SK-N-SH (cell line): ENCODE data around the gene NAT9. TPM values are rescaled to one million over a fixed set of nuclear protein-coding genes. Genes with fewer than 3 reads are reported as not detected.

Source experiments
- CTCF ChIA-PET: fragments of 300-600, 350-600 bp; formaldehyde crosslinking; extraction: SDS; loops from one replicate; lab custom pipeline; 2021; lab: Yijun Ruan, JAX
- POLR2A ChIA-PET: fragments of 350-600 bp; sonication (Branson Sonifier 250); formaldehyde crosslinking; extraction: SDS; loops from one replicate; lab custom pipeline; 2020; ENCODE audit warnings: antibody characterized with exemption, inconsistent platforms; lab: Yijun Ruan, JAX
- DNase-seq: peaks from one replicate; pipeline ENCODE4 v3.0.0; 2012
- H2AFZ ChIP-seq: fragments of 200-600 bp; sonication (generic); 2 replicates; pipeline ENCODE4 v1.8.1; 2016; ENCODE audit warnings: antibody characterized with exemption, mild to moderate bottlenecking, low read depth
- H3F3A ChIP-seq: fragments of 200-600 bp; sonication (generic); replicated peaks from 2 replicates; pipeline ENCODE3; 2016; ENCODE audit warnings: antibody characterized with exemption, mild to moderate bottlenecking; ENCODE audit not compliant: insufficient read depth
- H3K27ac ChIP-seq, 2 experiments: fragments of 200-500 bp in 1 of 2; fragments of 200-600 bp in 1 of 2; sonication (Bioruptor generic) in 1 of 2; sonication (generic), shearing (Covaris generic) in 1 of 2; 2 replicates each; pipeline versions ENCODE4 v1.5.1 to v1.6.1; 2014 to 2016; ENCODE audit warnings: low read depth in 2 of 2, inconsistent platforms in 1 of 2, low read length in 1 of 2, mild to moderate bottlenecking in 1 of 2, mixed read lengths in 1 of 2
- H3K27me3 ChIP-seq: fragments of 200-600 bp; sonication (generic), shearing (Covaris generic); 2 replicates; pipeline ENCODE4 v1.6.1; 2016; ENCODE audit warnings: mixed run types; ENCODE audit not compliant: insufficient read depth
- H3K36me3 ChIP-seq, 2 experiments: fragments of 200-500 bp in 1 of 2; fragments of 200-600 bp in 1 of 2; sonication (Bioruptor generic) in 1 of 2; sonication (generic) in 1 of 2; replicated peaks in 1 of 2; 2 replicates each; pipeline versions ENCODE3 to v1.5.1; 2014 to 2016; ENCODE audit warnings: low read length in 1 of 2, mild to moderate bottlenecking in 1 of 2; ENCODE audit not compliant: insufficient read depth in 2 of 2, control insufficient read depth in 1 of 2
- H3K4me1 ChIP-seq, 2 experiments: fragments of 200-500 bp in 1 of 2; fragments of 200-600 bp in 1 of 2; sonication (Bioruptor generic) in 1 of 2; sonication (generic), shearing (Covaris generic) in 1 of 2; 2 replicates each; pipeline versions ENCODE4 v1.5.1 to v1.6.1; 2014 to 2016; ENCODE audit warnings: low read depth in 1 of 2, low read length in 1 of 2, mixed run types in 1 of 2; ENCODE audit not compliant: insufficient read depth in 2 of 2, control insufficient read depth in 1 of 2
- H3K4me2 ChIP-seq: fragments of 200-600 bp; sonication (generic), shearing (Covaris generic); 2 replicates; pipeline ENCODE4 v1.6.1; 2017; ENCODE audit warnings: mixed run types
- H3K4me3 ChIP-seq, 2 experiments: fragments of 200-500 bp in 1 of 2; fragments of 200-600 bp in 1 of 2; sonication (Bioruptor generic) in 1 of 2; sonication (generic), shearing (Covaris generic) in 1 of 2; 2 replicates each; pipeline versions ENCODE4 v1.5.1 to v1.8.1; 2014 to 2016; ENCODE audit warnings: low read depth in 2 of 2, inconsistent platforms in 1 of 2, low read length in 1 of 2, mild to moderate bottlenecking in 1 of 2, mixed read lengths in 1 of 2, moderate library complexity in 1 of 2
- H3K79me2 ChIP-seq: fragments of 200-600 bp; sonication (generic); 2 replicates; pipeline ENCODE4 v1.8.1; 2017; ENCODE audit warnings: mild to moderate bottlenecking; ENCODE audit not compliant: insufficient read depth
- H3K9ac ChIP-seq: fragments of 200-600 bp; sonication (generic); 2 replicates; pipeline ENCODE4 v1.6.1; 2017; ENCODE audit warnings: mixed run types
- H3K9me2 ChIP-seq: fragments of 200-600 bp; sonication (generic); 2 replicates; pipeline ENCODE4 v1.6.1; 2017; ENCODE audit warnings: mixed run types
- H3K9me3 ChIP-seq: fragments of 200-600 bp; sonication (generic); 2 replicates; pipeline ENCODE4 v1.6.1; 2017; ENCODE audit warnings: mixed run types, mild to moderate bottlenecking, moderate library complexity
- H4K20me1 ChIP-seq: fragments of 200-600 bp; sonication (generic); 2 replicates; pipeline ENCODE4 v1.6.1; 2017; ENCODE audit warnings: mild to moderate bottlenecking, mixed run types; ENCODE audit not compliant: insufficient read depth
- EP300 ChIP-seq, 2 experiments: IDR thresholded peaks; 2 replicates each; pipeline versions ENCODE4 v1.4.0 to v1.6.1; 2012; ENCODE audit warnings: borderline replicate concordance in 1 of 2, low read depth in 1 of 2, low read length in 1 of 2
- EZH2phosphoT487 ChIP-seq: fragments of 200-600 bp; sonication (generic); IDR thresholded peaks from 2 replicates; pipeline ENCODE4 v1.6.1; 2017; ENCODE audit warnings: low read depth, mixed run types, mild to moderate bottlenecking, antibody characterized with exemption, moderate library complexity, borderline replicate concordance
- FOSL2 ChIP-seq: IDR thresholded peaks from 2 replicates; pipeline ENCODE4 v1.4.0; 2012; ENCODE audit warnings: low read depth, mild to moderate bottlenecking, moderate library complexity, borderline replicate concordance
- GABPA ChIP-seq: IDR thresholded peaks from 2 replicates; pipeline ENCODE4 v1.4.0; 2012; ENCODE audit warnings: low read depth, mild to moderate bottlenecking
- IRF3 ChIP-seq: fragments of 150-350 bp; IDR thresholded peaks from 2 replicates; pipeline ENCODE4 v1.6.1; 2016; ENCODE audit warnings: mild to moderate bottlenecking, low read depth, low read length
- POLR2AphosphoS5 ChIP-seq: IDR thresholded peaks from 2 replicates; pipeline ENCODE4 v1.6.1; 2012; ENCODE audit warnings: low read depth, low read length
- RCOR1 ChIP-seq: fragments of 150-350 bp; IDR thresholded peaks from 2 replicates; pipeline ENCODE4 v1.6.1; 2017; ENCODE audit warnings: antibody characterized with exemption, low read length
- RFX5 ChIP-seq: IDR thresholded peaks from 2 replicates; pipeline ENCODE4 v1.6.1; 2012; ENCODE audit warnings: mild to moderate bottlenecking, improper control_type of control experiment, low read length
- RXRA ChIP-seq: IDR thresholded peaks from 2 replicates; pipeline ENCODE4 v1.4.0; 2012; ENCODE audit warnings: low read depth, mild to moderate bottlenecking, borderline replicate concordance
- SMC3 ChIP-seq: IDR thresholded peaks from 2 replicates; pipeline ENCODE4 v1.6.1; 2012; ENCODE audit warnings: low read depth, low read length, improper control_type of control experiment
- TEAD4 ChIP-seq: IDR thresholded peaks from 2 replicates; pipeline ENCODE4 v1.4.0; 2012; ENCODE audit warnings: mild to moderate bottlenecking, borderline replicate concordance; ENCODE audit not compliant: insufficient read depth
- USF1 ChIP-seq: IDR thresholded peaks from 2 replicates; pipeline ENCODE4 v1.4.0; 2012; ENCODE audit warnings: low read depth, borderline replicate concordance
- WGBS: methylation state at CpG from one replicate; pipeline ENCODE4 v1.1.6; 2017; ENCODE audit warnings: low lambda C conversion rate; 5-methylcytosine and 5-hydroxymethylcytosine counted together
- polyA plus RNA-seq, 3 experiments: library from polyadenylated mRNA; depleted of rRNA; stranded (reverse); fragments of >200 nt; gene quantifications; 2 replicates each; pipeline ENCODE4 v1.2.3, GENCODE V29; 2012
- TF ChIP-seq, protein P1 (sequence below): IDR thresholded peaks from 2 replicates; pipeline ENCODE4; 2012

The NAT9 gene
- polyA plus RNA-seq, 1 of the 3 experiments (the other 2 are of a cell fraction): 117 TPM

GRCh38 chr17:74768069-74768762 lies 7.9 kb downstream of the NAT9 start (continued):
- peak; percentile 82; the same call in 1 of the 2 replicates for TF ChIP-seq USF1

DNA sequence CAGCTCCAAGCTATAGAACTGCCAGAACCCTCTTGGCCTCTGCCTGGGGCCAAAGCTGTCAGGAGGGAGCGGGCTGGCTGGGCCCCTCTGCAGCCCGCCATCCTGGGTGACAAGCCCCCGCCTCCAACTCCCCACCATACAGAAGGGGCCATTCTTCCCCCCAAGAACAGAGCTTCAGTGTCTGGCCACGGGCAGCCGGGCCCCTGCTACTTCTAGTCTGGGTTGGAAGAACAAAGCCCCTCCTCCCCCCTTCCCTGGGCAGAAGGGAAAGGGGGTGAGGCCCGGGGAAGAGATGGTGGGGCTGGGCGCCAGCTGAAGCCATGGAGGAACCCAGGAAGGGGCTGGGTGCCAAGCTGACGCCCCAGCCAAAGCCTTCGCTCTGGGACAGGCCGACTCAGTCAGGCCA lies 9.0 kb downstream of the NAT9 start:
- no peak overlapping the region for H3K4me2 ChIP-seq
- CTCF ChIA-PET: interaction anchor here (1.3 to 48.0 kb wide), 5 partner anchors 13 to 110 kb away, joined by 3 to 1361 read pairs (median 13); partner anchors contain the start of genes NHERF1 and RAB37

More for the DNA sequence above, 9.0 kb downstream of the NAT9 start:
- TF ChIP-seq RFX5 (no peak), IRF3 (no peak), GABPA (no peak), SMC3 (no peak), RXRA (no peak), TEAD4 (no peak), FOSL2 (no peak), POLR2AphosphoS5 (no peak), RCOR1 (no peak), EP300 (IDR thresholded peaks at IDR 0.05; ENCODE audit: borderline replicate concordance in 1 of 2, low read depth in 1 of 2, low read length in 1 of 2) (no peak), EZH2phosphoT487 (no peak)
- TF ChIP-seq, protein P1, sequence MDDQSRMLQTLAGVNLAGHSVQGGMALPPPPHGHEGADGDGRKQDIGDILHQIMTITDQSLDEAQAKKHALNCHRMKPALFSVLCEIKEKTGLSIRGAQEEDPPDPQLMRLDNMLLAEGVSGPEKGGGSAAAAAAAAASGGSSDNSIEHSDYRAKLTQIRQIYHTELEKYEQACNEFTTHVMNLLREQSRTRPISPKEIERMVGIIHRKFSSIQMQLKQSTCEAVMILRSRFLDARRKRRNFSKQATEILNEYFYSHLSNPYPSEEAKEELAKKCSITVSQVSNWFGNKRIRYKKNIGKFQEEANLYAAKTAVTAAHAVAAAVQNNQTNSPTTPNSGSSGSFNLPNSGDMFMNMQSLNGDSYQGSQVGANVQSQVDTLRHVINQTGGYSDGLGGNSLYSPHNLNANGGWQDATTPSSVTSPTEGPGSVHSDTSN: no peak
- 96% methylated on average over 7 of the region's 10 CpGs for WGBS
- Histone ChIP-seq H4K20me1 (no peaks in the 10 kb centered on the region; the same call in 1 of the 2 replicates), H3K27ac (no peak overlapping the region), H3K36me3 (peaks cover 9 to 29% of the 10 kb centered on the region in 2 experiments), H3K9ac (no peak overlapping the region), H3K9me3 (no peaks in the 10 kb centered on the region), H3K79me2 (no peaks in the 10 kb centered on the region), H3K4me1 (peaks cover 16 to 29% of the 10 kb centered on the region in 2 experiments; a peak in 3 of 4 replicates), H2AFZ (no peak overlapping the region), H3F3A (peaks cover 26% of the 10 kb centered on the region), H3K9me2 (no peaks in the 10 kb centered on the region), H3K4me3 (no peak overlapping the region), H3K27me3 (no peaks in the 10 kb centered on the region)
- no peak for DNase-seq
- POLR2A ChIA-PET: interaction anchor here (1.2 to 2.0 kb wide), 2 partner anchors 9 to 21 kb away, joined by 5 read pairs; partner anchors contain the start of gene NAT9
